GM18511 (cell line): Measurements from ENCODE around the gene SCO2.
"Not testable (repeated sequence)": the region's sequence is repeated elsewhere in the genome, so short reads cannot be mapped to it uniquely, and the experiment has no call there.

ENCODE experiments used
- ATAC-seq: cut with Tn5 transposase; IDR thresholded peaks from one replicate; pipeline ENCODE4 v1.9.1; 2021; ENCODE audit warnings: mild to moderate bottlenecking, moderate library complexity; ENCODE audit not compliant: unreplicated experiment

Gene SCO2

DNA sequence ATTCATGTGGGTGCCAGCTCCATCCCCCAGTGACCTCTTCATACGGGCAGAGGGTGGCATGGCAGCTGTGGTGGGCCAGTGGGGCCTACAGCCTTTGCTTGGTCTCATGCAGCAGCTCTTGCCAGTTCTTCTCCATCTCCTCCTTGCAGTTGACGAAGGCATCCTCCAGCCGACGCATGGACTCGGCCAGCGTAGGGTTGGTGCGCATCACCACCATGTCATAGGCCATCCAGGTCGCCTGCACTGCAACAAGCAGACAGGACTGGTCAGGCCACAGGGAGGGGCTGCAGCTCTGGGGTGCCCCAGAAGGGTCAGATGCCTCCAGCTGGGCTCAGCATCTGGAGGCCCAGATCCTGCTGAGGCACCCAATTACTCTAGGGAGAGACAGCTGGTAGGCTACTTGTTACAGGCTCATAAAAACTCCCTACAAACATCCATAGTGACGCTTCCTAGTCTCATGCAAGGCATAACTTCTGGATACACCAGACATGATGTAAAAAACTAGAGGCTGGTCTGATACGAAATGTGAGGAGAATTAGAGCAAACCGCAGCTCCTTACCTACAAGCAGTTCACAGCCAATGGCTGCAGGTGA lies 25.9 kb upstream of the SCO2 start:
- ATAC-seq: no peak

DNA sequence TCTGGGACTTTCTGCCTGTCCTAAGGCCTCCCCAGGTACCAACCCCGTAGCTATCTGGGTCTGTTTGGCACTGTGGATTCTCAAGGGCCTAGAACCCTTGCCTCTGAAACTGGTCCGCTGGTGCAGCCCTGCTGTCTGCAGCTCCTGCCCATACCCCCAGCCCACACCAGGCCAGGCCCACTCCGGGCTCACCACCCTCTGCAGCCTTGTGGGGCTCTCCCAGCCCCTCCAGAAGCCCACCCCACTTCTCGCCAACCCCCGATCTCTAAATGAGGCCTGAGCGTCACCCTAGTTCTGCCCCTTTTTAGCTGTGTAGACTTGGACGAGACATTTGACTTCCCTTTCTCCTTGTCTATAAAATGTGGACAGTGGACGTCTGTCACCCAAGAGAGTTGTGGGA lies 25.0 kb upstream of the SCO2 start:
- ATAC-seq: no peak

DNA sequence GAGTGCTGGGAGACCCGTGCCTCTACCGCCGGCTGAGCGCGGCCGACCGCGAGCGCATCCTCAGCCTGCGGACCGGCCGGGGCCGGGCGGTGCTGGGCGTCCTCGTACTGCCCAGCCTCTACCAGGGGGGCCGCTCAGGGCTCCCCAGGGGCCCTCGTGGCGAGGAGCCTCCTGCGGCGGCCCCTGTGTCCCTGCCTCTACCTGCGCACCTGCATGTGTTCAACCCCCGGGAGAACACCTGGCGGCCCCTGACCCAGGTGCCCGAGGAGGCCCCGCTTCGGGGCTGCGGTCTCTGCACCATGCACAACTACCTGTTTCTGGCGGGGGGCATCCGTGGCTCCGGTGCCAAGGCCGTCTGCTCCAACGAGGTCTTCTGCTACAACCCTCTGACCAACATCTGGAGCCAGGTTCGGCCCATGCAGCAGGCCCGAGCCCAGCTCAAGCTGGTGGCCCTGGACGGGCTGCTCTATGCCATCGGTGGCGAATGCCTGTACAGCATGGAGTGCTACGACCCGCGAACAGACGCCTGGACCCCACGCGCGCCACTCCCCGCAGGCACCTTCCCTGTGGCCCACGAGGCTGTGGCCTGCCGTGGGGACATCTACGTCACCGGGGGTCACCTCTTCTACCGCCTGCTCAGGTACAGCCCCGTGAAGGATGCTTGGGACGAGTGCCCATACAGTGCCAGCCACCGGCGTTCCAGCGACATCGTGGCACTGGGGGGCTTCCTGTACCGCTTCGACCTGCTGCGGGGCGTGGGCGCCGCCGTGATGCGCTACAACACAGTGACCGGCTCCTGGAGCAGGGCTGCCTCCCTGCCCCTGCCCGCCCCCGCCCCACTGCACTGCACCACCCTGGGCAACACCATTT lies 23.8 kb upstream of the SCO2 start:
- ATAC-seq: no peak

DNA sequence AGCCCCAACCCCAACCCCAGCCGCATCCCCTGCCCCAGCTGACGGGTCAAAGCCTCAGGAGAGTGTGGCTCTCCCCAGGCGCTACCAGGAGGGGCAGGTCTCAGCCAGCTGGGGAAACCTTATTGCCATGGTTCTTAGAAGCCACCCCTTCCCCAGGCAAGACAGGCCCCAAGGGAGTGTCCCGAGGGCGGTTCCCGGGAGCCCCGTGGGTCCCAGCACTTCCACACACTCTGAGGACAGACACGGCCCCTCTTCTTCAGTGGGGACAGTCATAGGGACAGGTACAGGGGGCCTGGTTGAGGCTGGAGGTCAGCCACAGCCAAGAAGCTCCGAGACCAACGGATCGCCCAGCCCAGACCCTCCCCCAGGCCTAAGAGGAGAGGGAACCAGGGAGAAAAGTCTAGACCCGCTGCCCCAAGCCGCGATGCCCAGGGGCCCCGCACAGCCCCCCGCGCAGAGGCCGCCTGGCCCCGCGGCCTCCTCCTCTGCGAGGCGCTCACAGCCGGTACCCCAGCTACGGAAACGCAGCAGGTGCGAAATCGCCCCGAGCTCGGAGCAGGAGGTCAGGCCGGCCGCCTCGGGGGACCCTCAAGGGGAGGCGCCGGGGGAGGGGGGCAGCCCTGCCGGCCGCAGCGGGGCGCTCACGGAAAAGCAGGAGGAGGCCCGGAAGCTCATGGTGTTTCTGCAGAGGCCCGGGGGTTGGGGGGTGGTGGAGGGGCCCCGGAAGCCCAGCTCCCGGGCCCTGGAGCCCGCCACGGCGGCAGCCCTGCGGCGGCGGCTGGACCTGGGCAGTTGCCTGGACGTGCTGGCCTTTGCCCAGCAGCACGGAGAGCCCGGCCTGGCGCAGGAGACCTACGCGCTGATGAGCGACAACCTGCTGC lies 22.9 kb upstream of the SCO2 start:
- ATAC-seq: no peak

DNA sequence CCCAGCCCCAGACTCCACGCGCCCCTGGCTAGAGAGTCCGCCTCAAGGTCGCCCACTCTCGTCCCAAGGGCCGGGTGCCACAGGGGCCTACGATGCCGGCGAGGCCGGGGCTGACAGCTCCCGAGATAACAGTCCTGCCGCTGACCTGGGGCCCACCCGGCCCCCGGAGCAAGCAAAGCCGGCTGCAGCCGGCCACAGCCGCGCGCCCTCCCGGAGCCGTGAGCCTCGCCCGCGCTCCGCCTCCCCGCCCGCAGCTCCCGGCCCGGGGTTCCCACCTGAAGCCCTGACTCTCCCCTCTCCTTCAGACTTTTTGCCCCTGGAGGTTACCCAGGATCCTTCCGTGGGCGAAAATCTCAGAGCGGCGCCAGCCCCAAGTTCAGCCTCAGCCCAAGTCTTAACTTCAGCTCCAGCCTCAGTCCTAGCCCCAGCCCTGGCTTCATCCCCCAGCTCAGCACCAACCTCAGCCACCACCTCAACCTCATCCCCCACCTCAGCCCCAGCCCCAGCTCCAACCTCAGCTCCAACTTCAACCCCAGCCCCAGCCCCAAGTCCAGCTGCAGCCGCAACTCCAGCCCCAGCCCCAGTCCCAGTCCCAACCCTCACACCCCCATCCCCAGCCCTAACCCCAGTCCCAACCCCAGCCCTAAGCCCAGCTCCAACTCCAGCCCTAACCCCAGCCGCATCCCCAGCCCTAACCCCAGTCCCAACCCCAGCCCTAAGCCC lies 22.0 kb upstream of the SCO2 start:
- no peak for ATAC-seq

DNA sequence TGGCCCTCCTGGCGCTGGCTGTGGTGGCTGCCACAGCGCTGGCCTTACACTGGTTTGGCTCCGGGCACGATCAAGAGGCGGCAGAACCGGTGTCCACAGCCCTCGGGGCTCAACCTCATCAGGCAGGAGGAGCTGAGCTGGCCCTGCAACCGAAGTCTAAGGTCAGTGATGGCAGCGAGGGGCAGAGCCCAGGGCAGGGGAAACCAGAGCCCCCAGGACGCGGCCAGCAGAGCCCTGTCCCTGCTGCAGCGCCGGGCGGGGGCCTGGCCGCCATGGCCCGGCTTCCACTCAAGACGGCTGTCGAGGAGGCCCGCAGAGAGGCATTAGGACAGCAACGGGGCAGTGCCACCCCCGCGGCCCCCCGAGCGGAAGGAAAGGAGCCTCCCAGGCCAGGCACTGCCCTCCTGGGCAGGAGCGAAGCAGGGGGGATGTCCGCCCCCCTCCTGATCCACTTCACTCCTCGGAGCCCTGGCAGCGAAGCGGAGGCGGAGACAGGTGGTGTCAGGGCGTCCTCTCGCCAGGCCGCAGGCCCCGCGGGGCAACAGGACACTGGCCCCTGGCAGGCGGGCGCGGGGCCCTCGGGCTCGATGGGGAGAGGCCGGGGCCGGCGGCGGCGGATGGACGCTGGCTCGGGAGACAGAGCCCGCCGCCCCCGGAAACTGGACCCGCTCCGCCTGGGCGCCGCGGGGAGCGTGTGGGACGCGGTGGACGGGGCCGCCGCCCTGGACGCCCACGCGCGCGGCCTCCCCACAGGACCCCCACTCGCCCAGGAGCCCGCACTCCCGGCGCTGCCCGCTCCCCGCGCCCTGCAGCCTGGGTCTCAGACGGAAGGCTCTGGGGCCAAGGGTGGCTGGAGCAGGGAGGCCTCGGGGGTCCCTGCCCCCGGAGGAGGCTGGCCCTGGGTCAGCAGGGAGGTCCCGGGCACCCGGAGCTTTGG lies 21.2 kb upstream of the SCO2 start:
- ATAC-seq: no peak

DNA sequence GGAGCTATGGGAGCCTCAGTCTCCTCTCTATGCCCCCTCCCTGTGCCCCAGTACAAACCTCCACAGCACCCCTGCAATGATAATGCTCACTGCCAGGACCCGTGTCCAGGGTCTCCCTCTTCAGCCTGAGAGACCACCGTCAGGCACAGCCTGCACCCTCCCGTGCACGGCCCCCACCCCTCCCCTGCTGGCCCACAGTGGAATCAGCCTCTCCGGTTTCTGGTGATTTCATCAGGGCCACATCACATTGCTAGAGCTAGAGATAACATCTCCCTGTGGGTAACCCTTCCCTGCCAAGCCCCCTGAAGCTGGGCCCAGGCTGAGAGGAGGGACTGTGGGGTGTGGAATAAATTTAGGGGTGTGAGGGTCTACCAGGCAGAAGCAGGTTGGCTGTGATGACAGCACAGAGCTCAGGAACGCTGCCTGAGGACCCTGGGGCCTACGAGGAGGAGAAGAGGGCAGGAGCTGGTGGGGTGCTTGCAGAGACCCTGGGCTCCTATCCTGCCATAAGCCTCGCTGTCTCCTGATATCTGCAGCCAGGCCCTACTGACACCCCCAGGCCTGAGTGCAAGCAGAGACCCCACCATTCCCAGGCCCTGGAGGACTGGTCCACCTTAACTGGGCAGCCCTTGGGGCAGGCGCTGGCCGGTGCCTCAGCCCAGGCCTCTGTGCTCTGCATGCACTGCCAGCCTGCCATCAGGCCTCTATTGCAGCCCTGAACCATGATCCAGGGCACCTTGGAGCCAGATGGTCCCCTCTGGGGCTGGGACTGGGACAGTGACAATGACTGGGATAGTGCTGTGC lies 20.3 kb upstream of the SCO2 start, which contains the start of gene KLHDC7B:
Gene KLHDC7B, plus strand, starts transcription at position 378 of the 804 bp plus-strand sequence. Its CDS starts 345 bp downstream, at position 723.
- no peak for ATAC-seq

DNA sequence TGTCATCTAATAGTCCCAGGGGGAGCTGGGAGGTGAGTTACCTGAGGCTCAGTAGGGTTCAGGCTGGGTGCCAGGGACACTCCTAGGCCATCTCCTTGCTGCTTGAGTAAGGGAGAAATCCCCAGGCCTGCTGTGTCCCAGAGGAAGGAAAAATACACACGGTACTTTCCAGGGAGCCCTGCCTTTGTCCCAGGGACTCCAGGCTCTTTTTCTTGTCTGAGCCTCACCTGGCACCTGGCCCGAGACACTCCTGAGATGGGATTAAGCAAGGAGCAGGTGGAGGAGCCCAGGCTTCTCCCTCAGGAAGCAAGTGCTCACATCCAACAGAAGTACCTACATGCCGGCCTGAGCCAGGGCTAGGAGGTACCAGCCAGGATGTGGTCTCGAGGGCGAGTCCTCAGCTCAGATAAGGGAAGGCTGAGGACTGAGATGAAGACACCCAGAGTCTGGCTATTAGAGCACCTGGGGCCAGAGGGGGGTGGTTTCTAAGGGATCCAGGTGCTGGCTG lies 19.4 kb upstream of the SCO2 start:
- ATAC-seq: no peak

DNA sequence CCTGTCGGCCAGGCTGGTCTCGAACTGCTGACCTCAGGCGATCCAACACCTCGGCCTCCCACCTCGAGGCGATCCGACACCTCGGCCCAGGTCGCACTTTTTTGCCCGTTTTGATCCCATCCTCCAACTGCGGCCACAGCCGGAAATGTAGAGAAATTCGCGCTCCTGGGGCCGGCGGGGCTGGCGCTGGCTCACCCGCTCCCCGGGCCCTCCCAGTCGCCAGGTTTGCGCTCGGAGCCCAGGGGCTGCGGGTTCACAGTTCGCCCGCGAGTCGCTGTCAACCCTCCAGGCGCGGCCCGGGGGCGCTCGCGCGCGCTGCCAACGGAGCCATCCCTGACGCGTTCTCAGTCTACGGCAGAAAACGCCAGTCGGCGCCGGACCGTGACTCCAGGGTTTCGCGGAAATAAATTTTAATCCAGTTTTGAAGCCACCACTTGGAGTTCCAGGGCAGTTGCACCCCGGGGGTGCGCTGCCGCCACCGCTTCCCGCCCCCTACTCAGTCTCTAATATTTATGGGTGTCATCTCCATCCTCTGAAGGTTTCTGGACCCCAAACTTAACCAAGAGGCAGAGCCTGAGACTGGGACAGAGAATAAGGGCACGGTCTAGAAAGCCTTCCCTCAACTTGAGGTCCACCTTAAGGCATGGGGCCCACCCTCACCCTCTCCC lies 18.8 kb upstream of the SCO2 start:
- no peak for ATAC-seq

DNA sequence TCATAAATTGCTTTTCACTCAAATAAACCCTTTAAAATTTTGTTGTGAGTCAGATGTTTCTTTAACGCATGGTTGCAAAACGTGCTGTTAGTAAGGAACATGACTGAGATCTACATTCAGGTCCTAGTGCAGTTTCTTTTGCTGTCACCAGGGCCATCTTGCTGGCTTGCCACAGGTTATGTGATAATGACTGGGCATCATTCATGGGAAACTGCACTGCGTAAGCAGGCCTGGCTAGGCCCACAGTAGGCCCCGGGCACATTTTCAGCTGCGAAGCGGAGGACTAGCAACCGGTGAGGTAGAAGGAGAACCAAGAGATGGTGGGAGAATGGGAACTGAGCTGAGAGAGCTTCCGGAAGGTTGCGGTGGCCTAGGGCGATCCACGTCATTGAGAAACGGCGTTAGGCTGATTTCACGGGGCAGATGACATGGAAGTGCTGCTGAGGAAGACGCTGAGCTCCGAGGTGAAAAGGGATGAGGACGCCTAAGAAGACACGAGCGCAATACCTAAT lies 17.1 kb upstream of the SCO2 start:
- no peak for ATAC-seq

DNA sequence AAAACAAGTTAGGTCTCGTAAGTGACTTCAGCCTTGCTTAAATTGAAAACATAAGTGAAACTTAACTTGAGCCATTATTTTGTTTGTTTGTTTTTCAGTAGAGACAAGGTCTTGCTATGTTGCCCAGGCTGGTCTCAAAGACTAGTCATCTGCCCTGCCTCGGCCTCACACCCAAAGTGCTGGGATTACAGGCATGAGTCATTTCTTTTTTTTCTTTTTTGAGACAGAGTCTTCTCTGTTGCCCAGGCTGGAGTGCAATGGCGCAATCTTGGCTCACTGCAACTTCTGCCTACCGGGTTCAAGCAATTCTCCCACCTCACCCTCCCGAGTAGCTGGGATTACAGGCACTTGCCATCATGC lies 16.2 kb upstream of the SCO2 start:
- not testable (repeated sequence) for ATAC-seq

DNA sequence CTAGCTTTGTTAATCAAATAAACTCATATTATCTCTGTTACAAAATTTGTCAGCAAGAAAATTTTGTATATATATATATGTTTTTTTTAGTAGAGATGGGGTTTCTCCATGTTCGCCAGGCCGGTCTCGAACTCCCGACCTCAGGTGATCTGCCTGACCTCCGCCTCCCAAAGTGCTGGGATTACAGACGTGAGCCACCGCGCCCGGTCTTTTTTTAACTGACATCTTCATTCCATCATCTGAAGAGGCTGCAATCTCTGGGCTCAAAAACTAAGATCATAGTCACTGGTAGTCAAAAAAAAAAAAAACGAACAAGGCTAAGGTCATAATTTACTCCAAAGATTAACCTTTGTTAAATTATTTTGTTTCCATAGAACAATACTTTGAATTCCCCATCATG lies 15.0 kb upstream of the SCO2 start:
- ATAC-seq: no peak

DNA sequence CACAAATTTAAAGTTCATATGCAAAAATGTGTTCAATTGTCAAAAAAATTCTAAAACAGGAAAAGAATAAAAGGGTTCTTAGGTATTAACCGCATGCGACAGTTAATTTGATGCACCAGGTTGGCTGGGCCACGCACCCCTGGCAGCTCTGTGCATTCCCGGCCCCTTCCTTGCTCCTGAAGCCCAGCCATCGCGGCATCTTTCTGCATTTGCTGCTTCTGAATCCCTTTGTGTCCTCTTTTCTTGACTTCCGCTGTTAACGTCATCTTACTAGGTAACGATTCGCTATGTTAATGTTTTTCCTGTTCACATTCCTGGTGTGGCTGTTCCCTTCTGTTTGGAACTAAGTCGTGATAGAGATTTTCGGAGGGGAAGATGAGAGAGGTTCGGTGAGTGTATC lies 12.4 kb upstream of the SCO2 start:
- ATAC-seq: no peak

DNA sequence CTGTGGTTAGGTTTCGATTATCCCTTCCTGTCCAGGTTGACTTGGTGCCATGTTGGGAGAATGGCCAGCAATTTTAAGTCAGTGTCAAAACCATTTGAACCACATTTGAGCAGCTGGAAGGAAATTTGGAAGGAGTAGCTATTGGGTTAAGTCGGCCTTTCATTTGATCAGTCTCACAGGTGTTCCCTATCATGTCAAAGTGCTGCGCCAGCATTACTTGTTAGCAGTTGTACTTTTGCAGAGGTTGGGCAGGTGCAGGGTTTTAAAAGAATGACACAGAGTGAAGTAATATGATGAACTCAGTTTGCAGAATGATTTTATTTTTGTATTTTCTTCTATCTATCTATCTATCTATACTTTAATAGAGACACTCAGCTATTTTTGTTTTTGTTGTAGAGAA lies 10.8 kb upstream of the SCO2 start:
- ATAC-seq: no peak

DNA sequence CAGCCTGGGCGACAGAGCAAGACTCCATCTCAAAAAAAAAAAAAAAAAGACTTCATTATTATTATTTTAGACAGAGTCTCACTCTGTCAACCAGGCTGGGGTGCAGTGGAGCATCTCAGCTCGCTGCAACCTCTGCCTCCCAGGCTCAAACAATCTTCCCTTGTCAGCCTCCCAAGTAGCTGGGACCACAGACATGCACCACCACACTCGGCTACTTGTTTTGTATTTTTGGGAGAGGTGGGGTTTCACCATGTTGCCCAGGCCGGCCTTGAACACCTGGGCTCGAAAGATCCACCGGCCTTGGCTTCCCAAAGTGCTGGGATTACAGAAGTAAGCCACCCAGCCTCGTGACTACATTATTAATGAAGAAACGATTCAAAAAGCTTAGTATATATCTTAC lies 9.7 kb upstream of the SCO2 start:
- no peak for ATAC-seq

DNA sequence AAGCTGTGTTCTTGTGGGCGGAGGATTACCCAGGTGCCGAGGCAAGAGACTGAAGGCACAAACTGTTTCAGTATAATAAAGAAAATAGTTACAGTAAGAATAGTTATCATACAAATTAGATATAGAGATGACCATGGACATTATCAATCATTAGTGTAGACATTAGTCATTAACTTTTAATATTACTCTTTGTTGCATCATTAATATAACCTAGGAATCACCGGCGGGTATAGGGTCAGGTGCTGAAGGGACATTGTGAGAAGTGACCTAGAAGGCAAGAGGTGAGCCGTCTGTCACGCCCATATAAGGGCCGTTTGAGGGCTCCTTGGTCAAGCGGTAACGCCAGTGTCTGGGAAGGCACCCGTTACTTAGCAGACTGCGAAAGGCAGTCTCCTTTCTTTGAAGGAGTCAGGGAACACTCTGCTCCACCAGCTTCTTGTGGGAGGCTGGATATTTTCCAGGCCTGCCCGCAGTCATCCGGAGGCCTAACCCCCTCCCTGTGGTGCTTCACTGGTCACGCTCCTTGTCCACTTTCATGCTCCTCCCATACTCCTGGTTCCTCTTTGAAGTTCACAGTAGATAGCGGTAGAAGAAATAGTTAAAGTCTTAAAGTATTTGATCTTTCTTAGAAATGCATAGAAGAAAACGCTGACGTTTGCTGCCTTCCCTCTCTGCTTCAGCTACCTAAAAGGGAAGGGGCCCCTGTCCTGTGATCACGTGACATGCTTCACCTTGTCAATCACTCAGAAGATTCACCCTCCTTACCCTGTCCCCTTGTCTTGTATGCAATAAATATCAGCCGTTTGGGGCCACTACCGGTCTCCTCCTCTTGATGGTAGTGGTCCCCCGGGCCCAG lies 8.7 kb upstream of the SCO2 start:
- not testable (repeated sequence) for ATAC-seq
